Lower leg skin (tissue), 3 donors: ENCODE data around the gene POLR3A.

ENCODE experiments used
- POLR2A ChIP-seq, 2 donors: fragments of 450-650 bp; IDR thresholded peaks; one replicate each; pipeline ENCODE4 v1.6.1; 2016 to 2017; ENCODE audit warnings: antibody characterized with exemption in 2 of 2, mild to moderate bottlenecking in 1 of 2, moderate library complexity in 1 of 2
- TF ChIP-seq, protein P1 (sequence below), 3 donors: fragments of 450-650 bp; IDR thresholded peaks; one replicate each; pipeline ENCODE4 v1.5.1; 2016; ENCODE audit warnings: antibody characterized with exemption in 3 of 3, mild to moderate bottlenecking in 3 of 3, moderate library complexity in 2 of 3

GRCh38 chr10:77961668-77962067, 67.6 kb downstream of the POLR3A start:
- TF ChIP-seq, protein P1, sequence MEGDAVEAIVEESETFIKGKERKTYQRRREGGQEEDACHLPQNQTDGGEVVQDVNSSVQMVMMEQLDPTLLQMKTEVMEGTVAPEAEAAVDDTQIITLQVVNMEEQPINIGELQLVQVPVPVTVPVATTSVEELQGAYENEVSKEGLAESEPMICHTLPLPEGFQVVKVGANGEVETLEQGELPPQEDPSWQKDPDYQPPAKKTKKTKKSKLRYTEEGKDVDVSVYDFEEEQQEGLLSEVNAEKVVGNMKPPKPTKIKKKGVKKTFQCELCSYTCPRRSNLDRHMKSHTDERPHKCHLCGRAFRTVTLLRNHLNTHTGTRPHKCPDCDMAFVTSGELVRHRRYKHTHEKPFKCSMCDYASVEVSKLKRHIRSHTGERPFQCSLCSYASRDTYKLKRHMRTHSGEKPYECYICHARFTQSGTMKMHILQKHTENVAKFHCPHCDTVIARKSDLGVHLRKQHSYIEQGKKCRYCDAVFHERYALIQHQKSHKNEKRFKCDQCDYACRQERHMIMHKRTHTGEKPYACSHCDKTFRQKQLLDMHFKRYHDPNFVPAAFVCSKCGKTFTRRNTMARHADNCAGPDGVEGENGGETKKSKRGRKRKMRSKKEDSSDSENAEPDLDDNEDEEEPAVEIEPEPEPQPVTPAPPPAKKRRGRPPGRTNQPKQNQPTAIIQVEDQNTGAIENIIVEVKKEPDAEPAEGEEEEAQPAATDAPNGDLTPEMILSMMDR (IDR thresholded peaks at IDR 0.05) = no peak
- TF ChIP-seq POLR2A (IDR thresholded peaks at IDR 0.05) = no peak
